ENCODE results near the gene CELF2.
"Not testable (repeated sequence)": the region's sequence is repeated elsewhere in the genome, so short reads cannot be mapped to it uniquely, and the experiment has no call there.

The CELF2 gene

DNA sequence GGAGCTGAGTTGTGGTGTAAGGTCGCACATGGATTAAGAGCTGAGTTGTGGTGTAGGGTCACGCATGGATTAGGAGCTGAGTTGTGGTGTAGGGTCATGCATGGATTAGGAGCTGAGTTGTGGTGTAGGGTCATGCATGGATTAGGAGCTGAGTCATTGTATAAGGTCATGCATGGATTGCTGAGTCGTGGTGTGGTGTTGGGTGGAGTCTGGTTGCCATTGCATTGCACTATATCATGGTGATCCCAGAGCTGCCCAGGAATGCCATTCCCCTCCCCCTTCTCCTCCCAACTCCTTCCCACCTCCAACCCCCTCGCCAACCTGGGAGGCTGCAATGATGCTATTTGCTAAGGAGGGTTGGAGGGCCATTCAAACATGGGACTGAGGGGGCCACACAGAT, 349.2 kb downstream of the CELF2 start:
- DNase-seq, result not testable (repeated sequence)

GRCh38 chr10:11367505-11367904, 349.8 kb downstream of the CELF2 start:
- DNase-seq, result no peak

- no peak for DNase-seq
These were observed 356.1 kb downstream of the CELF2 start for GRCh38 chr10:11373717-11374171.

GRCh38 chr10:11377267-11377666, 359.6 kb downstream of the CELF2 start:
- no peak for DNase-seq

DNA sequence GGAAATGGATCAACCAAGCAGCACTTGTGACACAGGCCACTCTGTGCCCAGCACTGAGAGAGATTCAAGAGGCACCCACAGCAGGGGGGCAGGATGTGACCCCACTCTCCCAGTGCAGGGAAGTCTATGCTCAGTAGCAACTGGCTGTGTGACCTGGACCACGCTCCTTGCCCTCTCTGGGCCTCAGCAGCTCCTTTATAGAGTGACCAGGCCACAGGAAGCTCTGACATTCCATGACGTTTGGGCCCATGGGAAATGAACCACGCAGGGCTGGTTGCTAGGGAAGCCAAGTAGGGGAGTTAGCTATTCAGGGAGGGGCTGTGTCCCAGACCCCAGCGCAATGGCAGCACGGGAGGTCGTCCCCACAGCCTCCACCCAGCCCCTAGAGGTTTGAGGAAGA, 361.2 kb downstream of the CELF2 start:
- no peak for DNase-seq

DNA sequence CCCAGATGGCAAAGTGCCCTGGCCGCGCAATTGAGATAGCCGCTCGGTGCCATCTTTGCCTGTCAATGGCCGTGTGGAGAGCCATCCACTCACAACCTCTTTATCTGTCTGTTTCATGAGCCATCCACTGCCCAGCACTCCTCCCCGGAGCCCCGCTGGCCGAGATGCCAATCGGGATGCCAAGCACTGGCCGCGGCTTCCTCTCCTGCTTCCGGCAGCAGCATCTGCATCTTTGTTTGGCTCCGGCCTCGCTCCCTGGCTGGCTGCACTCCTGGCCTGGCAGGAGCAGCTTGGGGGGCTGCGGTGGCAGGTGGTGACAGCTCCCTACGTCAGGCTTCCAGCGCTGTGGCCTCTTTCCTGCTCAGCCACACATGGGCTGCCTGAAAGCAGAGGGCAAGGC, 362.1 kb downstream of the CELF2 start:
- no peak for DNase-seq

GRCh38 chr10:11381023-11381422, 363.4 kb downstream of the CELF2 start:
- DNase-seq, result no peak

GRCh38 chr10:11381511-11381910, 363.8 kb downstream of the CELF2 start:
- DNase-seq, result no peak

DNA sequence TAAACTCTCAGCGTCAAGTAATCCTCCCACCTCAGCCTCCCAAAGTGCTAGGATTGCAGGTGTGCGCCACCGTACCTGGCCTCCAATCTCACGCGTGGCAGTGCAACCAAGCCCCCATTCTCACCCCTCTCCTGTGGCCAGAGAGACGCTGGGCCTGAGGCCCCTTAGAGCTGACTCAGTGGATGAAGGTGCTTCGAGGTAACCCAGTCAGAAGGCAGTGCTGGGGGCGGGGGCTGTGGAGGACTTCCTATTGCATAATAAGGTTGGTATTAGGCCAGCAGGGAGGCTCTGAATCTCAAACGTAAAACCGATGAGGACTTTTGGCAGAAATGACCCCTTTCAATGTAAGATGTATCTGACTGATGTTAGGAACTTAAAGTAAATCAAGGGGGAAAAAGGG, 364.5 kb downstream of the CELF2 start:
- no peak for DNase-seq

DNA sequence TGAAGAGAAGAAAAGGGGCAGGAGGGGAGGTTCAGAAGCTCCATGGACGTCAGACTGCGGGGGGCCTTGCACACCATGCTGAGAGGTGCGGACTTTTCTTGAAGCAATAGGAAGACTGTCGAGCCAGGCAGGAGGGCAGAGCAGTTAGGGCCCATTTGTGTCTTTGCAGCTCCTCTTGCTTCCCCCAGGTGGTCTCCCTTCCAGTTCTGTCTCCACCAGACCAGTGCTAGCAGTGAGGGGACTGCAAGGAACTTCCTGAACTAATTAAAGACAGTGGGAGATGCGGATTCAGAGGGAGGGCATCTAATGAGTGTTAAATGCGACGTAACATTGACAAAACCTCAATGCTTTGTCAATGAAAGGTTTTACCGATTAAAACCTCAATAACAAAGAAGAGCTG, 368.4 kb downstream of the CELF2 start:
- DNase-seq, result no peak
